ENCODE measurements around the gene PDGFRB. TPM values are rescaled to one million over a fixed set of nuclear protein-coding genes. Genes with fewer than 3 reads are reported as not detected.

The PDGFRB gene
- total and polyA plus RNA-seq, 2 of the 8 experiments (the other 6 are each of a cell fraction or from before 2014, with no cell fraction given): 4.2 to 13.7 TPM

DNA sequence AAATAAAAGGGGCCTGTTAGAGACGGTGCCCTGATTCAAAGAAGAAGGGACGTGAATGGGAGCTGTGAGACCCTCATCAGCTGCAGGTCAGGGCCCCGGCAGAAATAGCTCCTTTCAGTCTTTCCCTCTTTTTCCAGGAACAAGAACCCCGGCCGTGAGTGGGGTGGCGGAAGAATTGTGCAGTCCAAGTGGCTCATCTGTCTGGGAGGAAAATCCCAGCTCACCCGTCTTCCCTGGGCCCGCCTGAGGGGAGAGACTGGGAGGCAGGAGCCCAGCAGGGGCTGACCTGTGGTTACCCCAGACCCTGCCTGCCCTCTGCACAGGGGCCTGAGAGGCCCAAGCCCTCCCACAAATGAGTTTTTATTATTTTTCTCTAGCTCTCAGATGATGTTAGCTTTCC lies 44.5 kb downstream of the PDGFRB start:
- Histone ChIP-seq H3K79me2 (ENCODE audit: control insufficient read depth in 1 of 2, insufficient read depth in 2 of 2, low read length in 2 of 2) (no peaks in the 10 kb centered on the region), H3K79me1 (ENCODE audit: low read depth, low read length) (no peaks in the 10 kb centered on the region), H2BK120ac (replicated peaks; ENCODE audit: low read depth, low read length) (no peak overlapping the region), H4K5ac (ENCODE audit: insufficient read length, low read depth, low read length) (no peak overlapping the region), H2AFZ (ENCODE audit: low read length) (no peak overlapping the region), H3K4ac (replicated peaks; ENCODE audit: insufficient read length, low read depth, low read length) (no peak overlapping the region), H2BK15ac (ENCODE audit: low read length) (no peak overlapping the region), H2BK5ac (ENCODE audit: low read depth, low read length) (no peak overlapping the region), H4K8ac (ENCODE audit: extremely low read depth, insufficient read depth, low read length) (no peak overlapping the region), H3K23ac (ENCODE audit: insufficient read length) (no peak overlapping the region), H3K18ac (ENCODE audit: extremely low read depth, low read length) (no peak overlapping the region), H3K36me3 (ENCODE audit: control insufficient read depth in 2 of 4, insufficient read depth in 4 of 4, low read length in 3 of 4) (no peaks in the 10 kb centered on the region), H3K23me2 (ENCODE audit: low read depth, low read length) (no peaks in the 10 kb centered on the region), H3K4me1 (replicated peaks in 1 of 4; ENCODE audit: control insufficient read depth in 3 of 4, insufficient read depth in 4 of 4, low read length in 3 of 4) (peaks cover 0 to 10% (median 2%) of the 10 kb centered on the region in 4 experiments; a peak in 3 of 7 replicates), H4K91ac (replicated peaks; ENCODE audit: insufficient read length, low read length) (no peak overlapping the region), H2BK12ac (ENCODE audit: low read depth, low read length) (no peak overlapping the region), H3K14ac (ENCODE audit: insufficient read length) (no peak overlapping the region), H3K27ac (ENCODE audit: low read depth, low read length) (no peak overlapping the region), H3K56ac (replicated peaks; ENCODE audit: insufficient read length, low read depth, low read length) (no peak overlapping the region), H3K9me3 (ENCODE audit: insufficient read depth in 2 of 2, low read depth in 1 of 2, low read length in 1 of 2) (no peaks in the 10 kb centered on the region), H3K4me2 (ENCODE audit: insufficient read depth in 1 of 2, low read depth in 2 of 2, low read length in 2 of 2) (no peak overlapping the region), H4K20me1 (replicated peaks in 1 of 2; ENCODE audit: control insufficient read depth in 1 of 2, insufficient read depth in 2 of 2, low read length in 2 of 2) (no peaks in the 10 kb centered on the region), H2BK20ac (ENCODE audit: low read length) (no peak overlapping the region), H3K9ac (replicated peaks in 1 of 4; ENCODE audit: extremely low read depth in 1 of 4, low read depth in 3 of 4, low read length in 3 of 4) (no peak overlapping the region), H3K27me3 (replicated peaks in 1 of 4; ENCODE audit: control insufficient read depth in 3 of 4, extremely low read depth in 1 of 4, insufficient read depth in 3 of 4, low read length in 3 of 4) (no peaks in the 10 kb centered on the region), H3K4me3 (ENCODE audit: extremely low read depth in 1 of 4, insufficient read depth in 2 of 4, low read depth in 3 of 4, low read length in 4 of 4) (no peak overlapping the region), H2AK5ac (ENCODE audit: low read depth, low read length) (no peak overlapping the region)
- POLR2A ChIA-PET (ENCODE audit: partially characterized antibody): interaction anchor here (1.7 kb wide), 1 partner anchor 37 kb away, joined by 3 read pairs; no protein-coding TSS in a partner anchor
- FAIRE-seq: no peak
- WGBS, 2 experiments (ENCODE audit: extremely low coverage in 1 of 2, insufficient coverage in 1 of 2, insufficient read length in 1 of 2, insufficient replicate concordance in 2 of 2, low coverage in 1 of 2, low lambda C conversion rate in 2 of 2, missing lambda C conversion rate in 1 of 2): 82% methylated on average over 8 of the region's 8 CpGs; no CpG with 5 or more reads in 1 of the 2 experiments
- TF ChIP-seq SIRT6 (IDR thresholded peaks at IDR 0.05; ENCODE audit: low read length): no peak
- TF ChIP-seq SIN3A (conservative IDR thresholded peaks at IDR 0.05 in 1 of 2, IDR thresholded peaks at IDR 0.05 in 1 of 2; ENCODE audit: low read depth in 1 of 2, low read length in 2 of 2): no peak
- TF ChIP-seq POLR2A (IDR thresholded peaks at IDR 0.05; ENCODE audit: control extremely low read depth in 1 of 2, low read depth in 2 of 2, low read length in 2 of 2): no peak
- TF ChIP-seq HDAC6 (IDR thresholded peaks at IDR 0.05; ENCODE audit: low read depth, low read length): no peak
- TF ChIP-seq RAD21 (IDR thresholded peaks at IDR 0.05 in 1 of 2, conservative IDR thresholded peaks at IDR 0.05 in 1 of 2; ENCODE audit: low read depth in 2 of 2, low read length in 2 of 2): no peak
- TF ChIP-seq TAF1 (IDR thresholded peaks at IDR 0.05; ENCODE audit: low read depth, low read length): no peak
- no peak for TF ChIP-seq JUND (IDR thresholded peaks at IDR 0.05; ENCODE audit: low read length)
- no peak for TF ChIP-seq NANOG (IDR thresholded peaks at IDR 0.05; ENCODE audit: insufficient read depth, low read depth, low read length, poor library complexity, severe bottlenecking)
- TF ChIP-seq, protein P1, sequence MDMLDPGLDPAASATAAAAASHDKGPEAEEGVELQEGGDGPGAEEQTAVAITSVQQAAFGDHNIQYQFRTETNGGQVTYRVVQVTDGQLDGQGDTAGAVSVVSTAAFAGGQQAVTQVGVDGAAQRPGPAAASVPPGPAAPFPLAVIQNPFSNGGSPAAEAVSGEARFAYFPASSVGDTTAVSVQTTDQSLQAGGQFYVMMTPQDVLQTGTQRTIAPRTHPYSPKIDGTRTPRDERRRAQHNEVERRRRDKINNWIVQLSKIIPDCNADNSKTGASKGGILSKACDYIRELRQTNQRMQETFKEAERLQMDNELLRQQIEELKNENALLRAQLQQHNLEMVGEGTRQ (IDR thresholded peaks at IDR 0.05; ENCODE audit: low read length): no peak
- TF ChIP-seq KDM4A (IDR thresholded peaks at IDR 0.05; ENCODE audit: low read depth, low read length, severe bottlenecking): no peak
- no peak for TF ChIP-seq HDAC2 (IDR thresholded peaks at IDR 0.05; ENCODE audit: borderline replicate concordance in 1 of 2, low read depth in 2 of 2, low read length in 2 of 2)
- TF ChIP-seq ZNF274 (IDR thresholded peaks at IDR 0.05; ENCODE audit: borderline replicate concordance, extremely low read depth, low read length): no peak
- CTCF ChIA-PET (ENCODE audit: partially characterized antibody): interaction anchor here (0.7 to 2.7 kb wide), 11 partner anchors 8 to 549 kb away, joined by 3 to 27 read pairs (median 4); no protein-coding TSS in a partner anchor
- no peak for DNase-seq (ENCODE audit: low read depth in 1 of 2, low spot score in 2 of 2)

Data from H1 (cell line).